K562 (cell line): ENCODE measurements around the gene OR6C3. TPM values are rescaled to one million over a fixed set of nuclear protein-coding genes. Genes with fewer than 3 reads are reported as not detected.
A peak's percentile ranks its signal among the peaks of the same experiment; 100 is the strongest.
"Not testable (repeated sequence)": the region's sequence is repeated elsewhere in the genome, so short reads cannot be mapped to it uniquely, and the experiment has no call there.

ENCODE experiments used
- ATAC-seq: fragments of 200-7000 bp; cut with Tn5 transposase; 3 replicates; pipeline ENCODE4 v1.9.1; 2020; ENCODE audit warnings: moderate library complexity
- BruUV-seq: library from RNA; stranded (reverse); fragments of 400-500 nt; replicated peaks from 2 replicates; lab custom pipeline; 2021; lab: Mats Ljungman, UMichigan
- CTCF ChIA-PET: fragments of 300-600 bp; formaldehyde crosslinking; extraction: SDS; loops from one replicate; lab custom pipeline; 2021; ENCODE audit warnings: low intra/inter-chr PET ratio; lab: Yijun Ruan, JAX
- POLR2A ChIA-PET: fragments of 300-600, 350-650 bp; sonication (Branson Sonifier 250); formaldehyde crosslinking; extraction: SDS; loops from one replicate; lab custom pipeline; 2021; ENCODE audit warnings: antibody characterized with exemption, inconsistent platforms; lab: Yijun Ruan, JAX
- DNase-seq, 4 experiments: peaks; one replicate each; pipeline versions ENCODE4 v3.0.0 to v3.0.0-alpha.2; 2011 to 2018; ENCODE audit warnings: low spot score in 3 of 4, mixed read lengths in 3 of 4; ENCODE audit errors: extremely low read depth in 1 of 4
- FAIRE-seq: peaks from 2 replicates; lab custom pipeline; 2011; peaks lifted over from hg19 to GRCh38; lab: Jason Lieb, UNC
- H2AFZ ChIP-seq: 2 replicates; pipeline ENCODE4 v1.6.0; 2011; ENCODE audit warnings: low read depth, low read length, control low read depth, inconsistent platforms
- H3K27ac ChIP-seq: fragments of 200-600 bp; 3 replicates; pipeline ENCODE4 v1.8.0; 2011; ENCODE audit warnings: low read depth, mild to moderate bottlenecking, control low read depth, inconsistent platforms, low read length, moderate library complexity, mixed read lengths; ENCODE audit errors: extremely low read depth
- H3K27me3 ChIP-seq, 2 experiments: fragments of 300-600 bp in 1 of 2; 2 replicates in 1 of 2; 3 replicates in 1 of 2; pipeline versions ENCODE4 v1.6.0 to v1.8.0; 2011; ENCODE audit warnings: inconsistent platforms in 2 of 2, low read length in 2 of 2, mild to moderate bottlenecking in 1 of 2, mixed read lengths in 1 of 2, moderate library complexity in 1 of 2; ENCODE audit not compliant: control insufficient read depth in 2 of 2, insufficient read depth in 2 of 2
- H3K36me3 ChIP-seq: fragments of 300-600 bp; 3 replicates; pipeline ENCODE4 v1.8.0; 2011; ENCODE audit warnings: mild to moderate bottlenecking, low read length, inconsistent platforms; ENCODE audit not compliant: control insufficient read depth, insufficient read depth
- H3K4me1 ChIP-seq, 2 experiments: fragments of 200-600 bp in 1 of 2; replicated peaks in 1 of 2; 2 replicates in 1 of 2; 3 replicates in 1 of 2; pipeline versions ENCODE4 v1.5.1 to v1.8.0; 2011; ENCODE audit warnings: inconsistent platforms in 2 of 2, low read length in 2 of 2, mild to moderate bottlenecking in 1 of 2, mixed read lengths in 1 of 2, moderate library complexity in 1 of 2; ENCODE audit not compliant: control insufficient read depth in 2 of 2, insufficient read depth in 2 of 2
- H3K4me2 ChIP-seq: 2 replicates; pipeline ENCODE4 v1.6.1; 2011; ENCODE audit warnings: low read length, control low read depth, inconsistent platforms, mixed read lengths; ENCODE audit not compliant: insufficient read depth
- H3K4me3 ChIP-seq: fragments of 200-600 bp; sonication (generic), shearing (Covaris generic); 2 replicates; pipeline ENCODE4 v1.5.1; 2016; ENCODE audit warnings: control low read depth, inconsistent platforms
- H3K79me2 ChIP-seq: fragments of 200-600 bp; 3 replicates; pipeline ENCODE4 v1.8.0; 2011; ENCODE audit warnings: low read length, inconsistent platforms; ENCODE audit not compliant: control insufficient read depth, insufficient read depth
- H3K9ac ChIP-seq, 2 experiments: 2 replicates each; pipeline versions ENCODE4 v1.6.0 to v1.6.1; 2011; ENCODE audit warnings: low read depth in 2 of 2, low read length in 2 of 2, control low read depth in 1 of 2, inconsistent platforms in 1 of 2, mild to moderate bottlenecking in 1 of 2, mixed read lengths in 1 of 2; ENCODE audit not compliant: insufficient read depth in 1 of 2
- H3K9me1 ChIP-seq: one replicate; pipeline ENCODE4 v1.6.0; 2011; ENCODE audit warnings: inconsistent platforms, mild to moderate bottlenecking, low read length, moderate library complexity; ENCODE audit not compliant: control insufficient read depth, insufficient read depth
- H3K9me3 ChIP-seq: replicated peaks from 2 replicates; pipeline ENCODE4 v1.5.1; 2011; ENCODE audit warnings: low read depth, low read length, inconsistent platforms; ENCODE audit not compliant: control insufficient read depth, insufficient read depth
- H4K20me1 ChIP-seq: replicated peaks from 2 replicates; pipeline ENCODE4 v1.6.1; 2011; ENCODE audit warnings: low read length, inconsistent platforms, mixed read lengths; ENCODE audit not compliant: control insufficient read depth, insufficient read depth
- EHMT2 ChIP-seq: fragments of 450-650 bp; IDR thresholded peaks from 2 replicates; pipeline ENCODE4 v1.6.1; 2018; ENCODE audit warnings: antibody characterized with exemption
- GTF2A2 ChIP-seq: IDR thresholded peaks from 2 replicates; pipeline ENCODE4 v1.6.1; 2016; ENCODE audit warnings: mild to moderate bottlenecking, missing genetic modification characterization, missing compliant biosample characterization
- HOXB6 ChIP-seq: fragments of 250-450 bp; sonication (Bioruptor Pico); IDR thresholded peaks from 2 replicates; pipeline ENCODE4 v1.5.1; 2022; ENCODE audit warnings: mild to moderate bottlenecking, borderline replicate concordance
- NFIC ChIP-seq: fragments of 450-650 bp; IDR thresholded peaks from 2 replicates; pipeline ENCODE4 v1.6.1; 2017; ENCODE audit warnings: mild to moderate bottlenecking, inconsistent platforms
- RFX1 ChIP-seq: fragments of 450-650 bp; IDR thresholded peaks from 2 replicates; pipeline ENCODE4 v1.6.1; 2016; ENCODE audit warnings: mild to moderate bottlenecking, moderate library complexity
- TAF7 ChIP-seq: fragments of 450-650 bp; IDR thresholded peaks from 2 replicates; pipeline ENCODE4 v1.6.1; 2016; ENCODE audit warnings: missing genetic modification characterization, missing compliant biosample characterization
- YY1 ChIP-seq, 3 experiments: IDR thresholded peaks; 2 replicates each; pipeline ENCODE4 v1.6.1; 2011; ENCODE audit warnings: low read length in 2 of 3, mild to moderate bottlenecking in 2 of 3, moderate library complexity in 2 of 3, borderline replicate concordance in 1 of 3, control low read depth in 1 of 3, low read depth in 1 of 3; ENCODE audit not compliant: insufficient read depth in 3 of 3, insufficient replicate concordance in 2 of 3, control insufficient read depth in 1 of 3, insufficient read length in 1 of 3; ENCODE audit errors: extremely low read depth in 1 of 3
- ZNF551 ChIP-seq: fragments of 250-450 bp; sonication (Bioruptor Pico); IDR thresholded peaks from 2 replicates; pipeline ENCODE4 v1.5.0; 2021; ENCODE audit warnings: mild to moderate bottlenecking, moderate library complexity
- ZNF717 ChIP-seq: fragments of 250-450 bp; sonication (Bioruptor Pico); IDR thresholded peaks from 2 replicates; pipeline ENCODE4 v1.5.0; 2021
- WGBS: fragments of 100-300 bp; shearing (Covaris generic); methylation state at CpG from one replicate; pipeline ENCODE4 v1.1.6; 2016; ENCODE audit warnings: low coverage, mixed read lengths; ENCODE audit not compliant: insufficient coverage; ENCODE audit errors: missing lambda C conversion rate; 5-methylcytosine and 5-hydroxymethylcytosine counted together
- in situ Hi-C: fragments of 300-500 bp; cut with MboI; formaldehyde crosslinking; loops from 4 replicates; pipeline ENCODE4 v1.15.0; 2018; ENCODE audit warnings: inconsistent platforms, mixed read lengths
- intact Hi-C: fragments of 100-400 bp; cut with micrococcal nuclease; formaldehyde crosslinking; loops from 2 replicates; pipeline ENCODE4 v1.14.2; 2022
- polyA plus RNA-seq, 8 experiments: library from polyadenylated mRNA; depleted of rRNA in 4 of 8; stranded (reverse) in 5 of 8; unstranded in 3 of 8; fragments of >200 nt; fragmentation: Nextera tagmentation in 2 of 8; fragmentation: Illumina TruSeq in 1 of 8; extraction: Ambion mirVana in 2 of 8; extraction: Trizol in 1 of 8; gene quantifications; 2 replicates each; pipeline versions ENCODE4 v1.2.1 to v1.2.3, GENCODE V29; 2011 to 2014; ENCODE audit warnings: inconsistent platforms in 1 of 8, missing spikeins in 1 of 8
- total RNA-seq, 7 experiments: library from RNA; depleted of rRNA in 6 of 7; stranded (reverse); fragments of >200 nt in 6 of 7; fragmentation: Illumina TruSeq in 2 of 7; extraction: Trizol in 2 of 7; gene quantifications; 2 replicates each; pipeline versions ENCODE4 v1.2.1 to v1.2.3, GENCODE V29; 2011 to 2021; ENCODE audit warnings: low replicate concordance in 1 of 7

The OR6C3 gene
- total and polyA plus RNA-seq, 9 of the 15 experiments (the other 6 are each of a cell fraction or from before 2014, with no cell fraction given) = not detected

GRCh38 chr12:55320201-55320600 lies 10.3 kb upstream of the OR6C3 start:
- no peaks in the 10 kb centered on the region for H3K9me1 ChIP-seq
- CTCF ChIA-PET = no interaction called here
- no peak overlapping the region for H3K27ac ChIP-seq
- ATAC-seq (no peak), DNase-seq (no peak), FAIRE-seq (no peak)
- no peaks in the 10 kb centered on the region for H4K20me1 ChIP-seq
- no peak for TF ChIP-seq ZNF717 (CRISPR knock-in tag)
- TF ChIP-seq ZNF551 (CRISPR knock-in tag) = no peak
- TF ChIP-seq HOXB6 (CRISPR knock-in tag) = no peak
- no peak for TF ChIP-seq RFX1
- no peaks in the 10 kb centered on the region for H3K79me2 ChIP-seq
- 0% methylated on average over 4 of the region's 4 CpGs for WGBS
- intact Hi-C loops = no loop called here
- no peak overlapping the region for H2AFZ ChIP-seq
- POLR2A ChIA-PET = no interaction called here
- no peaks in the 10 kb centered on the region for H3K9me3 ChIP-seq
- no peak overlapping the region for H3K4me2 ChIP-seq
- H3K4me1 ChIP-seq = no peaks in the 10 kb centered on the region
- in situ Hi-C loops = no loop called here
- no TSS peak for BruUV-seq
- no peak overlapping the region for H3K9ac ChIP-seq
- no peak overlapping the region for H3K4me3 ChIP-seq
- H3K27me3 ChIP-seq = no peaks in the 10 kb centered on the region
- no peaks in the 10 kb centered on the region for H3K36me3 ChIP-seq

GRCh38 chr12:55325801-55326200 lies 4.7 kb upstream of the OR6C3 start:
- in situ Hi-C loops, CTCF ChIA-PET, H3K36me3 ChIP-seq, H4K20me1 ChIP-seq, H3K79me2 ChIP-seq, intact Hi-C loops, H3K27ac ChIP-seq, H3K9me1 ChIP-seq, H3K9me3 ChIP-seq, ATAC-seq, H3K27me3 ChIP-seq, H3K4me1 ChIP-seq, FAIRE-seq, H3K4me3 ChIP-seq, H3K9ac ChIP-seq, BruUV-seq: not testable (repeated sequence)
- POLR2A ChIA-PET = interaction anchor here (1.0 kb wide), 1 partner anchor 9 kb away, joined by 3 read pairs; no protein-coding TSS in a partner anchor
- peak overlapping the region; percentile 79 for H2AFZ ChIP-seq
- peak in 1 of 4 experiments; percentile 4 for DNase-seq
- TF ChIP-seq TAF7 = 0 out of 2 replicates have a peak, but pooled peaks have one; percentile 20
- TF ChIP-seq GTF2A2 = 0 out of 2 replicates have a peak, but pooled peaks have one; percentile 33
- peak; percentile 24; the same call in 1 of the 2 replicates for TF ChIP-seq NFIC
- peak; percentile 36 to 86 (median 43) for TF ChIP-seq YY1 (IDR thresholded peaks at IDR 0.05; ENCODE audit: borderline replicate concordance in 1 of 3, control insufficient read depth in 1 of 3, extremely low read depth in 1 of 3, insufficient read depth in 3 of 3, insufficient read length in 1 of 3, insufficient replicate concordance in 2 of 3, low read depth in 1 of 3, low read length in 2 of 3)
- TF ChIP-seq EHMT2 = peak; percentile 22; the same call in 1 of the 2 replicates
- WGBS = 15% methylated on average over 6 of the region's 6 CpGs
- peak overlapping the region; percentile 34; the same call in 1 of the 2 replicates for H3K4me2 ChIP-seq
